SK-N-SH (cell line): ENCODE data around the gene CEP152. TPM values are rescaled to one million over a fixed set of nuclear protein-coding genes. Genes with fewer than 3 reads are reported as not detected.

Source experiments
- CTCF ChIA-PET: fragments of 300-600, 350-600 bp; formaldehyde crosslinking; extraction: SDS; loops from one replicate; lab custom pipeline; 2021; lab: Yijun Ruan, JAX
- POLR2A ChIA-PET: fragments of 350-600 bp; sonication (Branson Sonifier 250); formaldehyde crosslinking; extraction: SDS; loops from one replicate; lab custom pipeline; 2020; ENCODE audit warnings: antibody characterized with exemption, inconsistent platforms; lab: Yijun Ruan, JAX
- DNase-seq: peaks from one replicate; pipeline ENCODE4 v3.0.0; 2012
- H2AFZ ChIP-seq: fragments of 200-600 bp; sonication (generic); 2 replicates; pipeline ENCODE4 v1.8.1; 2016; ENCODE audit warnings: antibody characterized with exemption, mild to moderate bottlenecking, low read depth
- H3F3A ChIP-seq: fragments of 200-600 bp; sonication (generic); replicated peaks from 2 replicates; pipeline ENCODE3; 2016; ENCODE audit warnings: antibody characterized with exemption, mild to moderate bottlenecking; ENCODE audit not compliant: insufficient read depth
- H3K27ac ChIP-seq, 2 experiments: fragments of 200-500 bp in 1 of 2; fragments of 200-600 bp in 1 of 2; sonication (Bioruptor generic) in 1 of 2; sonication (generic), shearing (Covaris generic) in 1 of 2; 2 replicates each; pipeline versions ENCODE4 v1.5.1 to v1.6.1; 2014 to 2016; ENCODE audit warnings: low read depth in 2 of 2, inconsistent platforms in 1 of 2, low read length in 1 of 2, mild to moderate bottlenecking in 1 of 2, mixed read lengths in 1 of 2
- H3K27me3 ChIP-seq: fragments of 200-600 bp; sonication (generic), shearing (Covaris generic); 2 replicates; pipeline ENCODE4 v1.6.1; 2016; ENCODE audit warnings: mixed run types; ENCODE audit not compliant: insufficient read depth
- H3K36me3 ChIP-seq, 2 experiments: fragments of 200-500 bp in 1 of 2; fragments of 200-600 bp in 1 of 2; sonication (Bioruptor generic) in 1 of 2; sonication (generic) in 1 of 2; replicated peaks in 1 of 2; 2 replicates each; pipeline versions ENCODE3 to v1.5.1; 2014 to 2016; ENCODE audit warnings: low read length in 1 of 2, mild to moderate bottlenecking in 1 of 2; ENCODE audit not compliant: insufficient read depth in 2 of 2, control insufficient read depth in 1 of 2
- H3K4me1 ChIP-seq, 2 experiments: fragments of 200-500 bp in 1 of 2; fragments of 200-600 bp in 1 of 2; sonication (Bioruptor generic) in 1 of 2; sonication (generic), shearing (Covaris generic) in 1 of 2; 2 replicates each; pipeline versions ENCODE4 v1.5.1 to v1.6.1; 2014 to 2016; ENCODE audit warnings: low read depth in 1 of 2, low read length in 1 of 2, mixed run types in 1 of 2; ENCODE audit not compliant: insufficient read depth in 2 of 2, control insufficient read depth in 1 of 2
- H3K4me2 ChIP-seq: fragments of 200-600 bp; sonication (generic), shearing (Covaris generic); 2 replicates; pipeline ENCODE4 v1.6.1; 2017; ENCODE audit warnings: mixed run types
- H3K4me3 ChIP-seq, 2 experiments: fragments of 200-500 bp in 1 of 2; fragments of 200-600 bp in 1 of 2; sonication (Bioruptor generic) in 1 of 2; sonication (generic), shearing (Covaris generic) in 1 of 2; 2 replicates each; pipeline versions ENCODE4 v1.5.1 to v1.8.1; 2014 to 2016; ENCODE audit warnings: low read depth in 2 of 2, inconsistent platforms in 1 of 2, low read length in 1 of 2, mild to moderate bottlenecking in 1 of 2, mixed read lengths in 1 of 2, moderate library complexity in 1 of 2
- H3K79me2 ChIP-seq: fragments of 200-600 bp; sonication (generic); 2 replicates; pipeline ENCODE4 v1.8.1; 2017; ENCODE audit warnings: mild to moderate bottlenecking; ENCODE audit not compliant: insufficient read depth
- H3K9ac ChIP-seq: fragments of 200-600 bp; sonication (generic); 2 replicates; pipeline ENCODE4 v1.6.1; 2017; ENCODE audit warnings: mixed run types
- H3K9me2 ChIP-seq: fragments of 200-600 bp; sonication (generic); 2 replicates; pipeline ENCODE4 v1.6.1; 2017; ENCODE audit warnings: mixed run types
- H3K9me3 ChIP-seq: fragments of 200-600 bp; sonication (generic); 2 replicates; pipeline ENCODE4 v1.6.1; 2017; ENCODE audit warnings: mixed run types, mild to moderate bottlenecking, moderate library complexity
- H4K20me1 ChIP-seq: fragments of 200-600 bp; sonication (generic); 2 replicates; pipeline ENCODE4 v1.6.1; 2017; ENCODE audit warnings: mild to moderate bottlenecking, mixed run types; ENCODE audit not compliant: insufficient read depth
- CHD2 ChIP-seq: fragments of 150-350 bp; IDR thresholded peaks from 2 replicates; pipeline ENCODE4 v1.6.1; 2018; ENCODE audit warnings: low read length; ENCODE audit not compliant: partially characterized antibody
- GABPA ChIP-seq: IDR thresholded peaks from 2 replicates; pipeline ENCODE4 v1.4.0; 2012; ENCODE audit warnings: low read depth, mild to moderate bottlenecking
- JUND ChIP-seq: IDR thresholded peaks from 2 replicates; pipeline ENCODE4 v1.4.0; 2012
- MEF2A ChIP-seq: IDR thresholded peaks from 2 replicates; pipeline ENCODE4 v1.4.0; 2012; ENCODE audit warnings: low read depth, borderline replicate concordance
- MXI1 ChIP-seq: IDR thresholded peaks from 2 replicates; pipeline ENCODE4 v1.6.1; 2012; ENCODE audit warnings: mild to moderate bottlenecking, low read depth, low read length, improper control_type of control experiment
- RCOR1 ChIP-seq: fragments of 150-350 bp; IDR thresholded peaks from 2 replicates; pipeline ENCODE4 v1.6.1; 2017; ENCODE audit warnings: antibody characterized with exemption, low read length
- RFX5 ChIP-seq: IDR thresholded peaks from 2 replicates; pipeline ENCODE4 v1.6.1; 2012; ENCODE audit warnings: mild to moderate bottlenecking, improper control_type of control experiment, low read length
- SMC3 ChIP-seq: IDR thresholded peaks from 2 replicates; pipeline ENCODE4 v1.6.1; 2012; ENCODE audit warnings: low read depth, low read length, improper control_type of control experiment
- TCF12 ChIP-seq: IDR thresholded peaks from 2 replicates; pipeline ENCODE4 v1.4.0; 2012
- YY1 ChIP-seq: IDR thresholded peaks from 2 replicates; pipeline ENCODE4 v1.4.0; 2012; ENCODE audit warnings: low read depth, mild to moderate bottlenecking
- WGBS: methylation state at CpG from one replicate; pipeline ENCODE4 v1.1.6; 2017; ENCODE audit warnings: low lambda C conversion rate; 5-methylcytosine and 5-hydroxymethylcytosine counted together
- polyA plus RNA-seq, 3 experiments: library from polyadenylated mRNA; depleted of rRNA; stranded (reverse); fragments of >200 nt; gene quantifications; 2 replicates each; pipeline ENCODE4 v1.2.3, GENCODE V29; 2012
- TF ChIP-seq, protein P1 (sequence below): fragments of 150-350 bp; IDR thresholded peaks from 2 replicates; pipeline ENCODE4 v1.6.1; 2016; ENCODE audit warnings: mild to moderate bottlenecking, low read depth, low read length

The CEP152 gene
- polyA plus RNA-seq, 1 of the 3 experiments (the other 2 are of a cell fraction) = 0.71 TPM

DNA sequence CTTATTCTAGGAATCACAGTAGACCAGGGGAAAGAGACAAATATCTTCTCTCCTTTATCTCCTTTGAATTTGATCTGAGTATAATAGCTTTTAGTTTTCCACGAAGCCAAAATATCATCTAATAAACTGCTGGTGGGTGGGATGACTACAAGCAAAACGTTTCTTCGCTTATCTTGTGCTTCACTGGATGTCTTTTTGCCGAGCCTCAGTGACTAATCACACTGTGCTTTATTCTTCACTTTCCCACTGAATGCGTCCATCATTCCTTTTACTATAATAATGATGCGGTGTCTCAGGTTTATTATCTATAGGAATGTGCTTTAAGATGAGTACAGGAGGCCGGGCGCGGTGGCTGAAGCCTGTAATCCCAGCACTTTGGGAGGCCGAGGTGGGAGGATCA, 32.5 kb downstream of the CEP152 start:
- 84% methylated on average over 10 of the region's 10 CpGs for WGBS
- Histone ChIP-seq H3F3A (peaks cover 10% of the 10 kb centered on the region), H3K9ac (no peak overlapping the region), H3K79me2 (no peaks in the 10 kb centered on the region; the same call in 1 of the 2 replicates), H3K27me3 (no peaks in the 10 kb centered on the region), H3K27ac (no peak overlapping the region), H4K20me1 (no peaks in the 10 kb centered on the region), H2AFZ (no peak overlapping the region), H3K9me2 (no peaks in the 10 kb centered on the region), H3K4me3 (no peak overlapping the region), H3K4me1 (no peaks in the 10 kb centered on the region), H3K9me3 (peaks cover 8% of the 10 kb centered on the region; the same call in 1 of the 2 replicates), H3K36me3 (peaks cover 52 to 64% of the 10 kb centered on the region in 2 experiments), H3K4me2 (no peak overlapping the region)
- no peak for TF ChIP-seq MXI1
- TF ChIP-seq SMC3 = no peak
- TF ChIP-seq RFX5 = no peak
- TF ChIP-seq RCOR1 = no peak
- no peak for TF ChIP-seq JUND
- TF ChIP-seq GABPA = no peak
- TF ChIP-seq, protein P1, sequence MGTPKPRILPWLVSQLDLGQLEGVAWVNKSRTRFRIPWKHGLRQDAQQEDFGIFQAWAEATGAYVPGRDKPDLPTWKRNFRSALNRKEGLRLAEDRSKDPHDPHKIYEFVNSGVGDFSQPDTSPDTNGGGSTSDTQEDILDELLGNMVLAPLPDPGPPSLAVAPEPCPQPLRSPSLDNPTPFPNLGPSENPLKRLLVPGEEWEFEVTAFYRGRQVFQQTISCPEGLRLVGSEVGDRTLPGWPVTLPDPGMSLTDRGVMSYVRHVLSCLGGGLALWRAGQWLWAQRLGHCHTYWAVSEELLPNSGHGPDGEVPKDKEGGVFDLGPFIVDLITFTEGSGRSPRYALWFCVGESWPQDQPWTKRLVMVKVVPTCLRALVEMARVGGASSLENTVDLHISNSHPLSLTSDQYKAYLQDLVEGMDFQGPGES = no peak
- no peak for DNase-seq
- ChIA-PET CTCF (interaction anchor here (0.7 kb wide), 1 partner anchor 12 kb away, joined by 3 read pairs; no protein-coding TSS in a partner anchor), POLR2A (no interaction called here)

DNA sequence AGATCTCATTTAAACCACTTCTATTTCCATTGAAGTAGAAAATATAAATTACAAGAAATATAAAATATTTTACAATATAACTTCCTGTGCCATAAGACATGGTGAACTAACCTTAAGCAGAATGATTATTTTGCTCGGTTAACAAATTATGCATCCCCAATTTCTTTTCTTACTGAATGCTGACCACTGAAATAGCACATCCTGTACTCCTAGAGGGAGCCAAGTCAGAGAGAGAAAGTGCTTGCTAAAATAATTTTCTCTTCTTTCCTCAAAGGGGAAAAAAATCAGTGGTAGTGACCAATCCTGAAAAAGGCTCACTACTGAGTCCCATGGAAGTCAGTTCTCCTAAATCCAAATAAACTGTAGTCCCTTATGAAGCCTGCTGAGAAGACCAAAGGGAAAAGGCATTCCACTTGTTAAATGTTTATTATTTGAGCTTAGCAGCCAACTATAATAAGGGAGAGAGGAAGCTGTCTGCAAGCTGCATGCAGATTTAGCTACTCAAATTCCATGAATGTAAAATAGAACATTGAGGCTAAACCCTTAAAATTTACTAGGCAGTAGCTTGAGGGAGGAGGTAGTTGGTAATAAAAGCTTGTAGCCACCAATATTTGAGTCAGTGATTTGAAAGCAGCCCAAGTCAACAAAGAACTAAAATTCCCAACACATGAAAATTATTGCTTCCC, 33.1 kb downstream of the CEP152 start:
- CTCF ChIA-PET = interaction anchor here (0.6 to 0.7 kb wide), 2 partner anchors 13 to 314 kb away, joined by 3 read pairs; no protein-coding TSS in a partner anchor
- Histone ChIP-seq H3K79me2 (no peaks in the 10 kb centered on the region; the same call in 1 of the 2 replicates), H3K36me3 (peaks cover 47 to 62% of the 10 kb centered on the region in 2 experiments), H3K9me2 (no peaks in the 10 kb centered on the region), H3K9me3 (peaks cover 8% of the 10 kb centered on the region; the same call in 1 of the 2 replicates), H3K27ac (no peak overlapping the region), H4K20me1 (no peaks in the 10 kb centered on the region), H3K4me1 (no peaks in the 10 kb centered on the region), H3K27me3 (no peaks in the 10 kb centered on the region), H3K4me3 (no peak overlapping the region), H3F3A (peaks cover 15% of the 10 kb centered on the region), H3K4me2 (no peak overlapping the region), H2AFZ (no peak overlapping the region), H3K9ac (no peak overlapping the region)
- 100% methylated on average over 1 of the region's 1 CpG for WGBS
- POLR2A ChIA-PET = no interaction called here
- TF ChIP-seq MEF2A = no peak
- TF ChIP-seq CHD2 = no peak
- TF ChIP-seq RCOR1 = no peak
- no peak for TF ChIP-seq TCF12
- TF ChIP-seq YY1 = no peak
- TF ChIP-seq GABPA = no peak
- no peak for DNase-seq
